GM18502 (cell line): ENCODE measurements around the gene UBTD1.

Experiments used
- ATAC-seq: cut with Tn5 transposase; IDR thresholded peaks from one replicate; pipeline ENCODE4 v1.9.1; 2021; ENCODE audit warnings: mild to moderate bottlenecking; ENCODE audit not compliant: unreplicated experiment, poor library complexity

UBTD1 gene

DNA sequence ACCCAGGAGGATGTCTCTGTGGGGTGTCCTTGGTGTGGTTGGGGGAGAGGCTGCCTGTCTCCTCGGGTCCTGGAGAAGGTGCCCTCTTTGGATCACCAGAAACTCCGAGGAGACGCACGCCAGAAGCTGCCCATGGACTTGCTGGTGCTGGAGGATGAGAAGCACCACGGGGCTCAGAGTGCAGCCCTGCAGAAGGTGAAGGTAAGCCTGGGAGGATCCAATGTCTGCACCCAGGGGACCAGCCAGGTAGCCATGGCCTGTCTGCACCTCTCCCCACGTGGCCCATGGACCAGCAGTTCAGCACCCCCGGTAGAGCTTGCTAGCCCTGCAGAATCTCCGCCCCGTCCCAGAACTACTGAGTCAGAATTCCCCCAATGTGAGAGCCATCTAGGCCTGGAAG lies 79.0 kb downstream of the UBTD1 start:
- ATAC-seq, result no peak

DNA sequence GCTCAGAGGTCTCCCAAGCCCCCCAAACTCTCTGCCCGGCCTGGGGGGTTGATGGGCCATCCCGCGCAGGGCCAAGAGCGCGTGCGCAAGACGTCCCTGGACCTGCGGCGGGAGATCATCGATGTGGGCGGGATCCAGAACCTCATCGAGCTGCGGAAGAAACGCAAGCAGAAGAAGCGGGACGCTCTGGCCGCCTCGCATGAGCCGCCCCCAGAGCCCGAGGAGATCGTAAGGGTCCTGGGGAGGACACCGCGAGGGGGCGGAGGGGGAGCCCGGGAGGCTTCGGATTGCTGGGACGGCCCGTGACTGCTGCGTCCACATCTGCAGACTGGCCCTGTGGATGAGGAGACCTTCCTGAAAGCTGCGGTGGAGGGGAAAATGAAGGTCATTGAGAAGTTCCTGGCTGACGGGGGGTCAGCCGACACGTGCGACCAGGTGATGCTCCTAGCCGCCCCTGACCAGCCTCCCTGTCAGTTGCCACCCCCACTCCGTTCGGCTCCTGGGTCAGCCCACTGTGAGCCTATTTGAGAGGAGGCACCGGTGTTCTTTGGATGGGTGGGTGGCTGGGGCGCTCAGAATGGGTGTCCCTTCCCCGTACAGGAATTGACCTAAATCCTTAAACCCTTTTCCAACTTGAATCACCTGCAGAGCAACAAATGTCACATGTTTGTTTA lies 79.6 kb downstream of the UBTD1 start:
- no peak for ATAC-seq

DNA sequence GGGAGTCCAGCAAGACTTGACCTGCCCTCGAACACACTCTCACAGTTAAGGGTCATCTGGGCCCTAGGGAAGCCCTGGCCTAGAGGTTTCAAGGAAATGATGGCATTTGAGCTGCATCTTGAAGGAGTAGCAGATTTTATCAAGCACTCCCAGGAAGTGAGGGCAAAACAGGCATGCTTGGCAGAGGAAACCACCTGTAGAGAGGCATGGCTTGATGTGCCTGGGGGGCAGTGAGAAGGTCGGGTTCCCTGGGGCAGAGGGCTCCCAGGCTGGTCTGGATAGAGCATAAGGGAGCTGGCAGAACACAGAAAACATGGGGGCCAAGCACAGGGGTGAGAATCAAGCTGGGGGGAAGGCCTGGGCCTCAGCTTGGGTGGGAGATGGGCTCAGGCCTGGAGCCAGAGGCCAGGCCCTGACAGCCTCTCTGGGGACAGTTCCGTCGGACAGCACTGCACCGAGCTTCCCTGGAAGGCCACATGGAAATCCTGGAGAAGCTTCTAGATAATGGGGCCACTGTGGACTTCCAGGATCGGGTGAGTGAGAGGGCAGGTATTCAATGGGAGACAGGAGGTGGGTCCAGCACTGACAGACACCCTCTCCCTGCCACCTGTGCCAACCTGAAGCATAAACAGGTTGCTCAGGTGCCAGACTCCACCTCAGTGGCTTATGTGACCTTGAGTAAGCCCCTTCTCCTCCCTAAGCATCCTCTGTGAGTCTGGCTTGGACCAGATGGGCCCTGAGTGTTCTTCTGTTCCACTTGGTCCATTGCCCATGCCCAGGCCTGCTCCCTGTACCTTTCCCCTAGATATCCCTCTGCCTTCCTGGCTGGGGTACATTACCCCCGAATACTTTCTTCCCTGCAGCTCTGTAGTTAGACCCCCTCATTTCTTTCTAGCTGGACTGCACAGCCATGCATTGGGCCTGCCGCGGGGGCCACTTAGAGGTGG lies 82.0 kb downstream of the UBTD1 start:
- ATAC-seq, result no peak

DNA sequence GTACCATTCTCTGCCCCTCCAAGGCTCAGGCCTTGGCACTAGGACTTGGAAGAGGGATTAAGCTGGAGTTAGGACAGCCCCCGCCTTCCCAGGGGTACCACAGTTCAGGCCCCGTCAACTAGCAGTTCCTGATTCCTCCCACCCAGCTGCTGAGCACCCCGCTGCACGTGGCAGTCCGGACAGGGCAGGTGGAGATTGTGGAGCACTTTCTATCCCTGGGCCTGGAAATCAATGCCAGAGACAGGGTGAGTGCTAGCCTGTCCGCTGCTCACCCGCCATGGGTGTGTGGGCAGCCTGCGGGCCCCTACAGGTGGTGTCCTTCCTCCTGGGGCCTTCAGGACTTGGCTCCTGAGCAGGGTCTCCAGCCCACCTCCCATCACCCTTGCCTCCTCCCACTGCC lies 83.4 kb downstream of the UBTD1 start:
- ATAC-seq, result no peak

DNA sequence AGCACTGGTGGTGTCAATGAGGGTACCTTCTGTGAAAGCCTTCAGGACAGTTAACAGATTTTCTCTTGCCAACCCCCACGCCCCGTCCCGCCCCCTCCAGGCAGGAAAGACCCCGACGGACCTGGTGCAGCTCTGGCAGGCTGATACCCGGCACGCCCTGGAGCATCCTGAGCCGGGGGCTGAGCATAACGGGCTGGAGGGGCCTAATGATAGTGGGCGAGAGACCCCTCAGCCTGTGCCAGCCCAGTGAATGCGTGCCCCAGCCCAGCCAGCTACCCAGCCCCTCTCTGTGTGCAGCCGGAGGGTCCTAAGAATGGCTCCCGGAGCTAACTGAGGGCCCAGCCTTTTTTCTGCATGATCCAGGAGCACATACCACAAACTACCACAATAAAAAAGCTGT lies 84.8 kb downstream of the UBTD1 start:
- ATAC-seq, result no peak

DNA sequence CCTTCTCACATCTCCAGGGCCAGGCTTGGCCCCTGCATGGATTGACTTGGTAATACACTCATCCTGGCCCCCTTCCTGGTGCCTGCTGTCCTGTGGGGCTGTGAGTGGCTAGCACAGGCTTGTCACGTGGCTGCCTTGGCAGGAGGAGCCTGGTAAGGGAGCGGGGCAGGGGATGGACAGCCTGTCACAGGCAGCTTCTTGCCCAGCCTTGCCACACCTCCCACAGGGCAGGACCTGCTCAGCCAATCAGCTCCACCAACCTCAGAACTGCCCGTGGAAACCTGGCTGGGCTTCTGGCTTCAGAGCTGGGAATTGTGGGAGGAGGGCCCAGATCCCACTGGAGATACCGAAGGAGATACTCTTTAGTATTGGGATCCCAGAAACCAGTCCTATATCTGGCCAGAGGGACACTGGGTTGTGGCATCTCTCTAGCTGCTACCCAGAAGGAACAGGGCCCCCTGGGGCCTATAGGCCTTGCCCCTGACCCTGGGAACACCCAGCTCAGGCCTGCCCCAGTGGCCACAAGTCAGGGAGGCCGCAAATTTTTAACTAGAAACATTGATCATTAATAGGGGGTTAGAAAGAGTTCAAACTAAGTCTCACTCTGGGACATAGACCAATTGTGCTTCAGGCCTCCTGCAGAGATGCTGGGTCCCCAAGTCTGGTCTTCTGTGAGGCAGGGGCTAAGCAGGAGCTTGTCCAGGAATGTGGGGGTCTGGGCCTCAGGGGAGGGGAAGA lies 85.5 kb downstream of the UBTD1 start, which contains the start of gene HOGA1:
Gene HOGA1, plus strand, starts transcription at position 330 of the 738 bp plus-strand sequence. Its CDS starts 315 bp downstream, at position 645.
- no peak for ATAC-seq

DNA sequence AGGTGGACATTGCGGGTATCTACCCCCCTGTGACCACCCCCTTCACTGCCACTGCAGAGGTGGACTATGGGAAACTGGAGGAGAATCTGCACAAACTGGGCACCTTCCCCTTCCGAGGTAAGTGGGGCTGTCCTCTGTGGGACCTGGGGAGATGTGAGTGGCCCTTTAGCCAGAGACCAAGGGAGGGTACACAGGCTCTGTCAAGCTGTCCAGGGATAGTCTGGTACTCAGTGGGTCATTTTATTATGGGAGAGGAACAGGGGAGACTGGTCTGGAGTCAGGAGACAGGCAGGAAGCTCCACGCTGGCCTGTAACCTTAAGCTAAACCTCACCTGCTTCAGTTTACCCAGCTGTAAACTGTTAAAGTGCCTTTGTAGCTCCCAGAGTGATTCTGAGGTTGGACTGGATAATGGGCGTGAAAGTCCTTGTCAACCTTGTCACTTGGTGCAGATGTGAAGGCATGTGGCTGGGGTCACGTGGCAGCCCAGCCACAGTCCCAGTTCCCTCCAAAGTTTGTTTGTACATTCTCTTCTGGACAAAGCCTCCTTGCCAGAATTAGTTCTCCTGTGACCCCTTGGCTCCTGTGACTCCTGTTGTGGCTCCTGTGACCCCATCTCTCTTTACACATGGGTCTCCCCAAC lies 86.2 kb downstream of the UBTD1 start:
- no peak for ATAC-seq

DNA sequence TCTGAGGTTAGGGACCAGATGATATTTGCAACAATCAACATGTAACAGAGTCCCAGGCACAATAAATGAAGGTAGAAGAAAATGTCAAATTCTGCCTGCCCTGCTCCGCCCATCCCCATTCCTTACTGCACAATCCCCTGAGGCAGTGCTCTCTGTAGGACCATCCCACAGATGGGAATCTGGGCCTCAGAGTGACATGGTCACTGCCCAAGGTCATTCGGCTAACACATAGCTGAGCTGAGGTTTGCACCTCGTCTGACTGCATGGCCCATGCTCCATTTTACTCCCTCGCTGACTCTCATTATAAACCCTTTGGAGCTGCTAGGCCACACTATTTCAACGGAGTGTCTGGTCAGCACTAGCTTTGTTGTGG lies 86.7 kb downstream of the UBTD1 start:
- no peak for ATAC-seq

DNA sequence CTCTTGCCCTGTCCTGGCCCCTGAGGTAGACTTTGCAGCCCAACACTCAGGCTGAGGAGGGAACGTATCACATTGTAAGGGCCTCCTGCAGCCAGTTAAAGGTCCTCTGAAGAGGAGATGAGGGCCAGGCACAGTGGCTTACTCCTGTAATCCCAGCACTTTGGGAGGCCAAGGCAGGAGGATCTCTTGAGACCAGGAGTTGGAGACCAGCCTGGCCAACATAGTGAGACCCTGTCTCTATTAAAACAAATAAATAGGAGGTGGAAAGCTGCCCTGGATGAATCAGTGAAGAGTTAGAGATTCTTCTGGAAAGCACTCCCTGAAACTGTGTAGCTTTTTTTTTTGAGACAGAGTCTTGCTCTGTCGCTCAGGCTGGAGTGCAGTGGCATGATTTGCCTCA lies 88.5 kb downstream of the UBTD1 start:
- ATAC-seq, result no peak

DNA sequence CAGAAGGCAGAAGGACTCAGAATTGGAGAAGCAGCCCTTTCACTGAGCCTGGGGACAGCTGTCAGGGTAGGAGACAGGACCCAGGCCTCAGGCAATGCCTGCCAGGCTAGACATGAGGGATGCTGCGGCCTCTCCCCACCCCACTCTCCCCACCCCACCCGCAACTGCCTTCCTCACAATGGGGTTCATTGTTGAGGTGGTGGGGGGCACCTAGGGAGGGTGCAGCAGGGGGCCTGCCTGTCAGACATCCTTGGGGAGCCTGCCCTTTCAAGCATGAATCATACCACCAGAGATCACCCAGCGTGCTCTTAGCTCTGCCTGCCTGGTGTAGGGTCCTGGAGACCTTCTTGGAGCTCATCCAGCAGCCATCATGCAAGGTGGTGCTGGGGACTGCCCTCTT lies 90.8 kb downstream of the UBTD1 start, which contains the start of gene C10orf62:
Gene C10orf62, plus strand, starts transcription at position 243 of the 400 bp plus-strand sequence. CDS start 177 bp downstream, outside the sequence.
- no peak for ATAC-seq

DNA sequence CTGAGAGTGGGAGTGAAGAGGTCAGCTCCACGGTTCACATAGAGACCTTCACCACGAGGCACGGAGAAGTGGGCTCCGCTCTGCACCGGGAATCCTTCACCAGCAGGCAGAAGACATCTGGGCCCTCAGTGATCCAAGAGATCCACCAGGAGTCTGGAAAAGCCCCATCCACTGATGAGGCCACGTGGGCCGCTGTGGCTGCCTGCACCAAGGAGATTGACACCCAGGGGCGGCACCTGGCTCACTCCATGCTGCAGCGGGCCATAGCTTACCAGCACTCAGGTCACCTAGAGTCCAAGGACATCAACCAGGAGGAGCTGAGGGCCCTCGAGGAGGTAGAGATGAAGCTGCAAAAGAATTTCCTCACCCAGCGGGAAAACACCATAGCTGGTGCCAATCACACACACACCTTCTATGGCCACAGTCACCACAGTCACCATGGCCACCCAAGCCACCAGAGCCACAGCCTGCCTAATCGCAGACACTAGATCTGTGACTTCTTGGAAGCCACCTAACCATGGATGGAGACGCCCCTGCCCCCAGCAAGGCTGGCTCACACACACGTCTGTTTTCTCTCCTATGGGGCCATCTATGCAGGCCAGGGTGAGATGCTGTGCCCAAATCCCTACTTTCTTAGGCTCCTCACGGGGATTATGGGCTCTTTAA lies 91.5 kb downstream of the UBTD1 start:
- no peak for ATAC-seq

DNA sequence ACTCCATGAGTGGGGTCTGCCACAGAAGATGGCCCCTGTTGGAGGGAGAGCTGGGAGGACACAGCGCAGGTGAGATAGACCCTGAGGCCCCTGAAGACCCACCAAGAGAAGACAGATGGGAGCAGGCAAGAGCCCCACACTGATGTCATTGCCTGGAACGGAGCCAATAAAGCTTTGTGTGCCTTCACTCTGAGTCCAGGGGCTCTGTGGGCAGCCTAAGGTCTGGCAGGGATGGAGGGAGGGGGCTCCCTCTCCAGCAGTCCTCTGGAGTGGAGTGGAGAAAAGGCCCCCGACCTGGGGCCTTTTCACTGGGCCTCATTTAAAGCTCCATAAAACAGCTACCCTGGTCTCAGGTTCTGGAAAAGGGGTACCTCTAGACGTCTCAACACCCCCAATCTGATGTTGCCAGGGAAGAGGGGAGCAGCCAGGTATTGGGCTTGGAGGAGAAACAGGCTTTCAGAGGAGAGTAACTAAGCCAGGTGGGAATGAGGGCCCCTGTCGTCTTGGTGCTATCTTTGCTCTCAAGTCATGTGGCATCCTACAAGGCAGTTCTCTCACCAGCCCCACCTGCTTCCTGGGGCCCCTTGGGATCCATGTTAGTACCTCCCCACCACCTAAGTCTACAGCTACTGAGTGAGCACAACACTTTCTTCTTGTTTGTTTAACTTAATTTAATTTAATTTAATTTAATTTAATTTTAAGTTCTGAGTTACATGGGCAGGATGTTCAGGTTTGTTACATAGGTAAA lies 92.2 kb downstream of the UBTD1 start:
- ATAC-seq, result no peak

DNA sequence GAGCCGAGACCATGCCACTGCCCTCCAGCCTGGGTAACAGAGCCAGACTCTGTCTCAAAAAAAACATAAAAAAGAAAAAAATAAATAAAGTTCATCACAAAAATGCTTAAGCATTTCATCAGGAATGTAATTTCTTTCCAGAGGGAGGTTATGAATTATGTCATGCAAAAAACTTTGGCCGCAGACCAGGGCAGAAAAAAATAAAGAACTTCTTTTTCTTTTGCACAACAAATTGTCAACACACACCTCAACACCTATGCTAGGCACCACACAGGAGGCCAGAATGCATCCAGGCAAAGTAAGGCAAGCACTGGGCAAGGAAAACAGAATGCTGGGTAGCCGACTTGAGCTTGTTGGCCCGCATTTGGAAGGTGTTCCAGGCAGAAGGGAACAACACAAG lies 94.7 kb downstream of the UBTD1 start:
- no peak for ATAC-seq

DNA sequence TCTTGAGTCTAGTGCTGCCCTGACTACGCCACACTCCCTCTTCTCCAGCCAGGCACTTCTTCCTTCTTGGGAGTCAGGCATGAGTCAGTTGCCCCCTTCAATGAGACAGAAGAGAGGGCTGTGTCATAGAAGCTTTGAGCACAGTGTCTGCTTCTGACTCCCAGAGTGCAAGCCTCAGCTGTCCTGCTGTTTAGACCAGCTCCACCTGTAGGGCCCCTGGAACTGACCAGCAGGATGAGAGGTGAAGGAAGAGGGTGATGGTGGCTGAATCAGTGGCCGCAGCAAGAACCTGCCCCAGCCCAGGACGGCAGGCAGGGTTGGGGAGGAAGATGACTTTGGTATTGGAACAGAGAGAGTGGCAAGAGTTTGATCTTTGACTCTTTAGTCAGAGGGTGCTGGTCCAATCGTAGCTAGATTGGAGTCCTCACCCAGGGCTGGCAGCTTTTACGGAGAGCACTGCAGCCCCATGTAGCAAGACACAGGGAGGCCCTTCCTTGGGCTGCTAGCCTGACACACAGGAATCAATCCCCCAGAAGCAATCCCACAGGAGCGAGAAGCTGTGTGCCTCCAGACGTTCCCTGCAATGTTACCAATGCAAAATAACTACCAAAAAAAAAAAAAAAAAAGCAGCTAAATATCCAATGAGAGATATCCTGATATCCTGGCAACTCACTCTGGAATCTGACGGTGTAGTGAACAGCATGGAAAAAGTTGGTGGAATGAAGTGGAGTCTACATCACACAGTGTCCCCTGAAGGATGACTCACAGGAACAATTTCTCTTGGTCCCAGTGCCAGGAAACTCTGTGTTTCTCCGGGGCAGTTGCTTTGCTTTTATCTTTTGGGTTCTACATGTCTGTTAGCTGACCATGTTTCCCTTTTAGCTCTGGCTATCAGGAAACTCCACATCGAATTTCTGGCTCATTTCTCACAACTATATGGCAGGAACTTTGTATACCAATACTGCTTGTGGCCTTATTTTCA lies 97.7 kb downstream of the UBTD1 start:
- no peak for ATAC-seq

DNA sequence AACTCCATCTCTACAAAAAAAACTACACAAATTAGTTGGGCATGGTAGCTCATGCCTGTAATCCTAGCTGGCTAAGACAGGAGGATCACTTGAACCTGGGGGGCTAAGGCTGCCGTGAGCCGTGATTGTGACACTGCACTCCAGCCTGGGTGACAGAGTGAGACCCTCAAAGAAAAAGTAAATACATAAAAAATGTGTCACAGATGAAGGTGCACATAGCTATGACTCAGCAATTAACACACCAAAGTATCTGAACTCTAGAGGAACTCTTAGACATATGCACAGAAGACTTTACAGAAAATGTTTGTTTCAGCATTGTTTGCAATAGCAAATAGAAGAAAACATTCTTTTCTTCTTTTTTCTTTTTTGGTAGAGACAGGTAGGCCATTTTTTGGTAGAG lies 99.1 kb downstream of the UBTD1 start:
- no peak for ATAC-seq

DNA sequence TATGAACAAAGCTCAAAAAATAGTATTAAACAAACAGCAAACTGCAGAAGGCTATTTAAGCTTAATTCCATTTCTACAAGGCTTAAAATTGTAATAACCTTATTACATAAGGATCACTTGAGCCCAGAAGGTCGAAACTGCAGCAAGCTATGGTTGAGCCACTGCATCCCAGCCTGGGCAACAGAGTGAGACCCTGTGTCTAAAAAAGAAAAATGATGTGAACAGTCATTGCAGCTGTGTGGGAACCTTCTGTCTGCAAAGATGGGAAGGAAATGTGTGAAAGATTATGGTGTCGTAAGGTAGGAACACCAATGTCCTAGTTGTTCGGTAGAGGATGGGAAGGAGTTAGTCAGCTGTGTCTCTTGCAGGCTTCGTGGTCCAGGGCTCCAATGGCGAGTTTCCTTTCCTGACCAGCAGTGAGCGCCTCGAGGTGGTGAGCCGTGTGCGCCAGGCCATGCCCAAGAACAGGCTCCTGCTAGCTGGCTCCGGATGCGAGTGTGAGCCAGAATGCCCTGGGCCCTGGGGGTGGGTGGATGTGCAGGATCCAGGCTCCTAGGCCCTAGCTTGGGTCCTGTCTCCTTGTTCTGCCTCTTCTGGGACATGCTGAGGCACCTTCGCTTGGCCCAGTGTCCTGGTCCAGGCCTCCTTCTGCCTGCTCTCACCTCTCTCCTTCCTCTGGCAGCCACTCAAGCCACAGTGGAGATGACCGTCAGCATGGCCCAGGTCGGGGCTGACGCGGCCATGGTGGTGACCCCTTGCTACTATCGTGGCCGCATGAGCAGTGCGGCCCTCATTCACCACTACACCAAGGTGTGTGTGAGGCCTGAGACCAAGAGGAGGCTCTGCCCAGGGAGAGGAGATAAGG lies 99.9 kb downstream of the UBTD1 start:
- no peak for ATAC-seq

DNA sequence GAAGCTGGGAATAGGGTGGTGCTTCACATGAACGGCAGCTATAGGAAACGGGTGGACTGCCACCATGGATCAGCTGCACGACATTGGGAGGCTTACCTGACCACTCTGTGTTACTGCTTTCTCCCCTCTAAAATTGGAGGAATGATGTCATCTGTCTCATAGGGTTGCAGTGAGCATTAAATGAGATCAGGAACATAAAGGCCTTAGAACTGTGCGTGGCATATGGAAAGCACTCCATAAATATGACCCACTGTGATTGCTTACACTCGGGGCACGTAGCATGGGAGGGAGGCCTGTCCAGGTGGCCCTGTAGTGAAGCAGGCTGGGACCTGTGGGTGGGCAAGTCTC lies 100.5 kb downstream of the UBTD1 start:
- ATAC-seq, result no peak
